IPS DF 6.9 (cell line): ENCODE results near the gene COTL1.

ENCODE experiments used
- DNase-seq: peaks from one replicate; pipeline ENCODE4 v3.0.0-alpha.2; 2013; ENCODE audit warnings: low read depth, low spot score
- H3K27ac ChIP-seq: one replicate; pipeline ENCODE4 v1.5.1; 2013; ENCODE audit warnings: low read length, control low read depth
- H3K27me3 ChIP-seq: 2 replicates; pipeline ENCODE4 v1.6.1; 2013; ENCODE audit warnings: mild to moderate bottlenecking, low read length; ENCODE audit not compliant: control insufficient read depth, insufficient read depth
- H3K36me3 ChIP-seq: 2 replicates; pipeline ENCODE4 v1.6.1; 2013; ENCODE audit warnings: low read length; ENCODE audit not compliant: control insufficient read depth, insufficient read depth
- H3K4me1 ChIP-seq: 2 replicates; pipeline ENCODE4 v1.6.1; 2013; ENCODE audit warnings: low read length; ENCODE audit not compliant: control insufficient read depth, insufficient read depth
- H3K4me3 ChIP-seq: 2 replicates; pipeline ENCODE4 v1.5.1; 2013; ENCODE audit warnings: mild to moderate bottlenecking, low read length
- H3K9me3 ChIP-seq: 2 replicates; pipeline ENCODE4 v1.6.1; 2013; ENCODE audit warnings: low read length, inconsistent platforms; ENCODE audit not compliant: control insufficient read depth, insufficient read depth
- WGBS: extraction: QIAGEN DNeasy Blood & Tissue Kit; methylation state at CpG from one replicate; pipeline ENCODE4 v1.1.7; 2013; ENCODE audit warnings: mixed read lengths, missing lambda C conversion rate; ENCODE audit not compliant: insufficient read length, insufficient coverage; 5-methylcytosine and 5-hydroxymethylcytosine counted together

COTL1 gene

GRCh38 chr16:84614968-84615813 lies 2.7 kb downstream of the COTL1 start:
- Histone ChIP-seq H3K4me3 (no peak overlapping the region), H3K36me3 (peaks cover 2% of the 10 kb centered on the region; the same call in 1 of the 2 replicates), H3K4me1 (peaks cover 4% of the 10 kb centered on the region; the same call in 1 of the 2 replicates), H3K27me3 (no peaks in the 10 kb centered on the region), H3K9me3 (no peaks in the 10 kb centered on the region), H3K27ac (no peak overlapping the region)
- no CpG with 5 or more reads among the region's 20 CpGs for WGBS
- DNase-seq: no peak

GRCh38 chr16:84614623-84614967 lies 3.3 kb downstream of the COTL1 start:
- H3K27me3 ChIP-seq: no peaks in the 10 kb centered on the region
- H3K4me1 ChIP-seq: peaks cover 4% of the 10 kb centered on the region; the same call in 1 of the 2 replicates
- H3K36me3 ChIP-seq: peaks cover 2% of the 10 kb centered on the region; the same call in 1 of the 2 replicates
- H3K4me3 ChIP-seq: no peak overlapping the region
- no peaks in the 10 kb centered on the region for H3K9me3 ChIP-seq
- DNase-seq: no peak
- WGBS: no CpG with 5 or more reads among the region's 3 CpGs
- H3K27ac ChIP-seq: no peak overlapping the region

- no peaks in the 10 kb centered on the region for H3K27me3 ChIP-seq
- no peak overlapping the region for H3K27ac ChIP-seq
- DNase-seq: no peak
- no peak overlapping the region for H3K4me3 ChIP-seq
- H3K36me3 ChIP-seq: peaks cover 2% of the 10 kb centered on the region; the same call in 1 of the 2 replicates
- H3K4me1 ChIP-seq: peaks cover 4% of the 10 kb centered on the region; the same call in 1 of the 2 replicates
- H3K9me3 ChIP-seq: no peaks in the 10 kb centered on the region
- no CpG with 5 or more reads among the region's 12 CpGs for WGBS
Measured at GRCh38 chr16:84614073-84614459, 3.8 kb downstream of the COTL1 start.

- no peak overlapping the region for H3K27ac ChIP-seq
- H3K4me3 ChIP-seq: no peak overlapping the region
- no CpG with 5 or more reads among the region's 7 CpGs for WGBS
- H3K36me3 ChIP-seq: peaks cover 2% of the 10 kb centered on the region; the same call in 1 of the 2 replicates
- H3K9me3 ChIP-seq: no peaks in the 10 kb centered on the region
- H3K27me3 ChIP-seq: no peaks in the 10 kb centered on the region
- DNase-seq: no peak
- peaks cover 4% of the 10 kb centered on the region; the same call in 1 of the 2 replicates for H3K4me1 ChIP-seq
Measured at GRCh38 chr16:84613408-84614072, 4.3 kb downstream of the COTL1 start.

GRCh38 chr16:84612686-84613085 lies 5.2 kb downstream of the COTL1 start:
- Histone ChIP-seq H3K9me3 (no peaks in the 10 kb centered on the region), H3K27me3 (no peaks in the 10 kb centered on the region), H3K27ac (no peak overlapping the region), H3K4me1 (peaks cover 4% of the 10 kb centered on the region; the same call in 1 of the 2 replicates), H3K4me3 (no peak overlapping the region), H3K36me3 (peaks cover 2% of the 10 kb centered on the region; the same call in 1 of the 2 replicates)
- DNase-seq: no peak
- no CpG with 5 or more reads among the region's 7 CpGs for WGBS

- no CpG with 5 or more reads among the region's 4 CpGs for WGBS
- Histone ChIP-seq H3K9me3 (no peaks in the 10 kb centered on the region), H3K27me3 (no peaks in the 10 kb centered on the region), H3K36me3 (peaks cover 5% of the 10 kb centered on the region; the same call in 1 of the 2 replicates), H3K27ac (no peak overlapping the region), H3K4me1 (peaks cover 4% of the 10 kb centered on the region; the same call in 1 of the 2 replicates), H3K4me3 (no peak overlapping the region)
- DNase-seq: no peak
Measured at GRCh38 chr16:84611041-84611440, 6.8 kb downstream of the COTL1 start.

- Histone ChIP-seq H3K27me3 (no peaks in the 10 kb centered on the region), H3K27ac (no peak overlapping the region), H3K4me3 (no peak overlapping the region), H3K4me1 (peaks cover 2% of the 10 kb centered on the region; the same call in 1 of the 2 replicates), H3K36me3 (peaks cover 5% of the 10 kb centered on the region; the same call in 1 of the 2 replicates), H3K9me3 (no peaks in the 10 kb centered on the region)
- no peak for DNase-seq
- no CpG with 5 or more reads among the region's 1 CpG for WGBS
Measured at GRCh38 chr16:84610376-84610775, 7.5 kb downstream of the COTL1 start.

- Histone ChIP-seq H3K27me3 (no peaks in the 10 kb centered on the region), H3K4me1 (no peaks in the 10 kb centered on the region), H3K4me3 (no peak overlapping the region), H3K9me3 (no peaks in the 10 kb centered on the region), H3K36me3 (peaks cover 5% of the 10 kb centered on the region; the same call in 1 of the 2 replicates), H3K27ac (no peak overlapping the region)
- no peak for DNase-seq
- WGBS: no CpG with 5 or more reads among the region's 6 CpGs
Measured at GRCh38 chr16:84609563-84610177, 8.2 kb downstream of the COTL1 start.

GRCh38 chr16:84608282-84608681 lies 9.6 kb downstream of the COTL1 start:
- Histone ChIP-seq H3K4me1 (peaks cover 4% of the 10 kb centered on the region), H3K4me3 (no peak overlapping the region), H3K27me3 (no peaks in the 10 kb centered on the region), H3K9me3 (no peaks in the 10 kb centered on the region), H3K36me3 (peaks cover 4% of the 10 kb centered on the region; the same call in 1 of the 2 replicates), H3K27ac (no peak overlapping the region)
- no CpG with 5 or more reads among the region's 6 CpGs for WGBS
- DNase-seq: no peak

- Histone ChIP-seq H3K9me3 (no peaks in the 10 kb centered on the region), H3K4me1 (peaks cover 4% of the 10 kb centered on the region), H3K4me3 (no peak overlapping the region), H3K27me3 (no peaks in the 10 kb centered on the region), H3K27ac (no peak overlapping the region), H3K36me3 (0 out of 2 replicates have a peak, but pooled peaks cover 2% of the 10 kb centered on the region)
- no peak for DNase-seq
- WGBS: no CpG with 5 or more reads among the region's 7 CpGs
Measured at GRCh38 chr16:84607694-84608093, 10.2 kb downstream of the COTL1 start.
